Measurements from ENCODE around the gene ONECUT1. TPM values are rescaled to one million over a fixed set of nuclear protein-coding genes. Genes with fewer than 3 reads are reported as not detected.

The ONECUT1 gene
- total and polyA plus RNA-seq, 3 donors from 2014 or later, result 3.4 to 10.0 (median 3.6) TPM

- 11 to 17% methylated on average over 36 to 44 of the region's 44 CpGs for WGBS, 2 donors
- intact Hi-C loops (cut with DNase I; ENCODE audit: low total_unique reads), result no loop called here
- no peak for TF ChIP-seq POLR2A (IDR thresholded peaks at IDR 0.05)
- TF ChIP-seq CTCF (IDR thresholded peaks at IDR 0.05), result no peak
Measured at GRCh38 chr15:52800828-52801747, 11.0 kb upstream of the ONECUT1 start.

GRCh38 chr15:52799145-52799811 lies 9.1 kb upstream of the ONECUT1 start:
- DNase-seq, result no peak

More at GRCh38 chr15:52800828-52801747, 11.0 kb upstream of the ONECUT1 start:
- Histone ChIP-seq H3K9me3 (no peaks in the 10 kb centered on the region), H3K4me3 (peak overlapping the region in 1 of 2 donors; percentile 10), H3K27ac (no peak overlapping the region), H3K36me3 (ENCODE audit: low read depth, missing control alignments) (no peaks in the 10 kb centered on the region), H3K4me1 (peaks cover 15% of the 10 kb centered on the region), H3K27me3 (no peaks in the 10 kb centered on the region)
- DNase-seq, result no peak

GRCh38 chr15:52798529-52799101 lies 8.5 kb upstream of the ONECUT1 start:
- DNase-seq, result no peak
- Histone ChIP-seq H3K9me3 (no peaks in the 10 kb centered on the region), H3K27ac (no peak overlapping the region), H3K27me3 (no peaks in the 10 kb centered on the region), H3K4me3 (no peak overlapping the region), H3K4me1 (peaks cover 4% of the 10 kb centered on the region), H3K36me3 (ENCODE audit: low read depth, missing control alignments) (no peaks in the 10 kb centered on the region)
- intact Hi-C loops (cut with DNase I; ENCODE audit: low total_unique reads), result no loop called here
- no peak for TF ChIP-seq POLR2A (IDR thresholded peaks at IDR 0.05)
- no peak for TF ChIP-seq CTCF (IDR thresholded peaks at IDR 0.05)
- 3 to 5% methylated on average over 21 to 28 of the region's 28 CpGs for WGBS, 2 donors

More at GRCh38 chr15:52799145-52799811, 9.1 kb upstream of the ONECUT1 start:
- H3K27me3 ChIP-seq, result no peaks in the 10 kb centered on the region
- no peak overlapping the region for H3K4me3 ChIP-seq
- H3K9me3 ChIP-seq, result no peaks in the 10 kb centered on the region
- no peak overlapping the region for H3K27ac ChIP-seq
- intact Hi-C loops (cut with DNase I; ENCODE audit: low total_unique reads), result no loop called here
- H3K4me1 ChIP-seq, result peaks cover 8% of the 10 kb centered on the region
- no peaks in the 10 kb centered on the region for H3K36me3 ChIP-seq (ENCODE audit: low read depth, missing control alignments)
- TF ChIP-seq POLR2A (IDR thresholded peaks at IDR 0.05) (no peak), CTCF (IDR thresholded peaks at IDR 0.05) (no peak)
- 14 to 15% methylated on average over 9 of the region's 9 CpGs for WGBS, 2 donors

- TF ChIP-seq POLR2A (IDR thresholded peaks at IDR 0.05) (no peak), CTCF (IDR thresholded peaks at IDR 0.05) (no peak)
- Histone ChIP-seq H3K27me3 (no peaks in the 10 kb centered on the region), H3K4me3 (no peak overlapping the region), H3K4me1 (peaks cover 4% of the 10 kb centered on the region), H3K36me3 (ENCODE audit: low read depth, missing control alignments) (no peaks in the 10 kb centered on the region), H3K27ac (no peak overlapping the region), H3K9me3 (no peaks in the 10 kb centered on the region)
- WGBS, 2 donors, result 4 to 5% methylated on average over 45 of the region's 45 CpGs
- DNase-seq, result no peak
- intact Hi-C loops (cut with DNase I; ENCODE audit: low total_unique reads), result no loop called here
Measured at GRCh38 chr15:52797625-52798501, 7.7 kb upstream of the ONECUT1 start.
